Activated CD8-positive, alpha-beta T cell treated with anti-CD3 and anti-CD28 coated beads for 36 hours (primary cell): ENCODE measurements around the gene CNTNAP2. TPM values are rescaled to one million over a fixed set of nuclear protein-coding genes. Genes with fewer than 3 reads are reported as not detected.

Source experiments
- ATAC-seq: fragments of 200-7000 bp; cut with Tn5 transposase; one replicate; pipeline ENCODE4 v1.10.0; 2021; ENCODE audit warnings: mild to moderate bottlenecking, moderate library complexity
- CTCF ChIA-PET: fragments of 350-600 bp; sonication (Branson Sonifier 250); formaldehyde crosslinking; loops from one replicate; lab custom pipeline; 2021; ENCODE audit warnings: antibody characterized with exemption; lab: Charles Lee
- POLR2A ChIA-PET: fragments of 350-600 bp; sonication (Branson Sonifier 250); formaldehyde crosslinking; loops from one replicate; lab custom pipeline; 2021; ENCODE audit warnings: antibody characterized with exemption; lab: Charles Lee
- DNase-seq: peaks from one replicate; pipeline ENCODE4 v3.0.0-alpha.2; 2020
- H3K27ac Mint-ChIP-seq: one replicate; pipeline ENCODE4 v1.8.0; 2021; ENCODE audit warnings: mild to moderate bottlenecking, mixed read lengths
- H3K27me3 Mint-ChIP-seq: one replicate; pipeline ENCODE4 v1.8.0; 2021; ENCODE audit warnings: mixed read lengths
- H3K36me3 Mint-ChIP-seq: one replicate; pipeline ENCODE4 v1.8.0; 2021; ENCODE audit warnings: low read depth, mixed read lengths
- H3K4me1 Mint-ChIP-seq: one replicate; pipeline ENCODE4 v1.8.0; 2021; ENCODE audit warnings: low read depth, mixed read lengths
- H3K4me3 Mint-ChIP-seq: one replicate; pipeline ENCODE4 v1.8.0; 2021; ENCODE audit warnings: mild to moderate bottlenecking, moderate library complexity, mixed read lengths
- H3K9me3 Mint-ChIP-seq: one replicate; pipeline ENCODE4 v1.8.0; 2021; ENCODE audit warnings: mixed read lengths
- CTCF ChIP-seq: fragments of 200-600 bp; IDR thresholded peaks from one replicate; pipeline ENCODE4 v1.8.0; 2022; ENCODE audit warnings: antibody characterized with exemption, mild to moderate bottlenecking
- intact Hi-C: fragments of 100-400 bp; cut with micrococcal nuclease; formaldehyde crosslinking; loops from one replicate; pipeline ENCODE4 v1.10.0; 2022
- total RNA-seq, 2 experiments: library from RNA; stranded (reverse); gene quantifications; one replicate each; pipeline ENCODE4 v1.2.3, GENCODE V29; 2021

Gene CNTNAP2
- total RNA-seq, 2 experiments from 2014 or later = not detected

DNA sequence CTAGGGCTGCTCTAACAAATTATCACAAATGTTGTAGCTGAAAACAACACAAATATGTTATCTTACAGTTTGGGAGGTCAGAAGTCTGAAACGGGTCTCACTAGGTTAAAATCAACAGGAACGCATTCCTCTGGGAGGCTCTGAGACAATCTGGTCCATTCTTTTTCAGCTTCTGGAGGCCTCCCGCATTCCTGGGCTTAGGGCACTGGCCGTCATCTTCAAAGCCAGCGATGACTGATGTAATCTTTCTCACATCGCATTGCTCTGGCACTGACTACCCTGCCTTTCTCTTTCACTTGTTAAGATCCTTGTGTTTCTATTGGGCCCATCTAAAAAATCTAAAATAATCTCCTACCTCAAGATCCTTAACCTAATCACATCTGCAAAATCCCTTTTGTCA is 1402.5 kb downstream of the CNTNAP2 start:
- ATAC-seq (no peak), DNase-seq (no peak)
- POLR2A ChIA-PET = no interaction called here
- Mint-ChIP-seq H3K36me3 (no peaks in the 10 kb centered on the region), H3K27me3 (no peaks in the 10 kb centered on the region), H3K9me3 (peaks cover 2% of the 10 kb centered on the region), H3K27ac (no peak overlapping the region), H3K4me3 (no peak overlapping the region), H3K4me1 (no peaks in the 10 kb centered on the region)
- intact Hi-C loops = no loop called here
- CTCF ChIA-PET = no interaction called here
- TF ChIP-seq CTCF = no peak

DNA sequence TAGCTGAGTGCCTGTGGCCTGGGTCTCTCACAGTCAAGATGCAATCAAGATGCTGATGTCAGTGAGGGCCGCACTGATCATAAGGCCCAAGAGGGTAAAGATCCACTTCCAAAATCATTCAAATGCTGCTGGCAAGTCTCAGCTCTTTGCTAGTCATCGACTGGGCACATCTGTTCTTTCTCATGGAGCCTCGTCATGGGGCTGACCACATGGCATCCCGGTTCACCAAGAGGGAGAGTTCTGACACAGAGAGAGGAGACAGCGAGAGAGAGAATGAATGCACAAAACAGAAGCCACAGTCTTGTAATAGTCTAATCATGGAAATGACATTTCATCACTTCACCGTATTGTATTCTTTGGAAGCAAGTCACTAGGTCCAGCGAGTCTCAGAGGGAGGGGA is 1406.5 kb downstream of the CNTNAP2 start:
- no peaks in the 10 kb centered on the region for H3K4me1 Mint-ChIP-seq
- DNase-seq (no peak), ATAC-seq (no peak)
- POLR2A ChIA-PET = no interaction called here
- no peak overlapping the region for H3K27ac Mint-ChIP-seq
- H3K4me3 Mint-ChIP-seq = no peak overlapping the region
- CTCF ChIA-PET = no interaction called here
- intact Hi-C loops = no loop called here
- no peak for TF ChIP-seq CTCF
- H3K27me3 Mint-ChIP-seq = no peaks in the 10 kb centered on the region
- H3K9me3 Mint-ChIP-seq = no peaks in the 10 kb centered on the region
- no peaks in the 10 kb centered on the region for H3K36me3 Mint-ChIP-seq

DNA sequence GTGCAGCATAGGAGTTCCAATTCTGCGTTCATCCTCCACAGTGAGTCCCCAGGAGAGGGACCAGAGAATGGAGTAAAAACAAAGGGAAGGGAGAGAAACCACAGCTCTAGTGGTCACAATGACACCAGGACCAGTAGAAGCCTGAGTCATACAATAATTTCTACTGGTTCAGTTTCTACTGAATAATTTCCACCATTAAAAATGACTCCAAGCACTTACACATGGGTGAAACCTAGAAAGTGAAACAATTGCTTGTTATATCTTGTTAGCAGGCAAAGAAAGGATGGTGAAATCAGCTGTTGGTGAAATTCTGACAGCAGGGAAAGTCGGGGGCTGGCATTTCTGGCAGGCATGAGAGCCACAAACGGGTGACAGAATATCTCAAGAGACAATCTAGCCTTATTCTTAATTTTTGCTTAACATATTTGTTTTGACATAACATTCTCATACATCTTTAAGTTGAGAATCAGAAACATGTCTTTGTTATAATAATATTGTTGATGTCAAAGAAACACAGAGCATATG is 1408.2 kb downstream of the CNTNAP2 start:
- CTCF ChIA-PET = no interaction called here
- Mint-ChIP-seq H3K27me3 (no peaks in the 10 kb centered on the region), H3K4me1 (no peaks in the 10 kb centered on the region), H3K27ac (no peak overlapping the region), H3K9me3 (no peaks in the 10 kb centered on the region), H3K36me3 (no peaks in the 10 kb centered on the region), H3K4me3 (no peak overlapping the region)
- POLR2A ChIA-PET = no interaction called here
- TF ChIP-seq CTCF = no peak
- no peak for DNase-seq
- ATAC-seq = no peak
- intact Hi-C loops = no loop called here

- H3K36me3 Mint-ChIP-seq = no peaks in the 10 kb centered on the region
- POLR2A ChIA-PET = no interaction called here
- no peak for TF ChIP-seq CTCF
- DNase-seq (no peak), ATAC-seq (no peak)
- no peak overlapping the region for H3K4me3 Mint-ChIP-seq
- no peaks in the 10 kb centered on the region for H3K9me3 Mint-ChIP-seq
- CTCF ChIA-PET = no interaction called here
- H3K27ac Mint-ChIP-seq = no peak overlapping the region
- intact Hi-C loops = no loop called here
- no peaks in the 10 kb centered on the region for H3K27me3 Mint-ChIP-seq
- H3K4me1 Mint-ChIP-seq = no peaks in the 10 kb centered on the region
Observed at GRCh38 chr7:147525325-147525724, 1408.7 kb downstream of the CNTNAP2 start.

GRCh38 chr7:147535701-147536111 is 1419.1 kb downstream of the CNTNAP2 start:
- CTCF ChIA-PET = no interaction called here

More at GRCh38 chr7:147535701-147536111, 1419.1 kb downstream of the CNTNAP2 start:
- TF ChIP-seq CTCF = no peak
- H3K27ac Mint-ChIP-seq = no peak overlapping the region
- intact Hi-C loops = no loop called here
- DNase-seq (no peak), ATAC-seq (no peak)
- H3K36me3 Mint-ChIP-seq = no peaks in the 10 kb centered on the region
- H3K4me1 Mint-ChIP-seq = no peaks in the 10 kb centered on the region
- H3K27me3 Mint-ChIP-seq = no peaks in the 10 kb centered on the region
- POLR2A ChIA-PET = no interaction called here
- H3K9me3 Mint-ChIP-seq = peaks cover 2% of the 10 kb centered on the region
- H3K4me3 Mint-ChIP-seq = no peak overlapping the region
